GM18508 (cell line): ENCODE measurements around the gene ECD.

ENCODE experiments used
- ATAC-seq: cut with Tn5 transposase; IDR thresholded peaks from one replicate; pipeline ENCODE4 v1.9.1; 2021; ENCODE audit warnings: moderate number of reproducible peaks; ENCODE audit not compliant: insufficient read depth, unreplicated experiment

Gene ECD

DNA sequence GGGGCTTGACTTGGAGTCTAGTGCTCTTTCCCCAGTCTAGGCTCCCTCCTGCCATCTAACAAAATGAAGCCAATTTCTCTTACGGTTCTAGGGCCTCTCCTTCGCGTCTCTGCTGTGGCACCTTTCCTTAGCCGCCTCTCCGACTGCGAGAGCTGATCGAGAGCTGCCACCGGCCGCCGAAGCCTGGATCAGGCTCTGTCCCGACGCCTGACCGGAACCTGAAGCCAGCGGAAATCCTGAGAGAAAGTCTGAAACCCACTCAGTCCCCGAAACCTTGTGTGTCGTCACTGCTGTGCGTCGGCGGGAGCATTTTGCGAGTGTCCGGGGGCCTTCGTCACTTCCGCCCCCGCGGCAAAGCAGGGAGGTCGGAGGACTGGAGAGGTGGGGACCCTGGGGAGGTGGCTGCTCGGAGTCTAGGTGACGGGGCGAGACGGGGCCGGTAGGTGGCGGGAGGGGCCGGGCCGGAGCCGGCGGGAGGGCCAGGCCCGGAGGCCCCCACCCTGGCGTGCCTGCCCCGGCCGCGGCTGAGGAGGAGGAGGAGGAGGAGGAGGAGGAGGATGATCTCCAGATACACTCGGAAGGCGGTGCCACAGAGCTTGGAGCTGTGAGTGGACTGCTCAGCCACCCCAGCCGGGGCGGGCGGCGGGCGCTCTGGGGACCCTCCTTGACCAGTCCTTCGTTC is at the start of gene ECD, which contains the start of gene FAM149B1:
ECD (minus strand) TSS at position 226 of the 682 bp plus-strand sequence. CDS start 4,071 bp downstream, outside the sequence.
FAM149B1 (plus strand) TSS at position 337 of the 682 bp plus-strand sequence; CDS start at position 558, 221 bp downstream.
- peak; percentile 61 for ATAC-seq

DNA sequence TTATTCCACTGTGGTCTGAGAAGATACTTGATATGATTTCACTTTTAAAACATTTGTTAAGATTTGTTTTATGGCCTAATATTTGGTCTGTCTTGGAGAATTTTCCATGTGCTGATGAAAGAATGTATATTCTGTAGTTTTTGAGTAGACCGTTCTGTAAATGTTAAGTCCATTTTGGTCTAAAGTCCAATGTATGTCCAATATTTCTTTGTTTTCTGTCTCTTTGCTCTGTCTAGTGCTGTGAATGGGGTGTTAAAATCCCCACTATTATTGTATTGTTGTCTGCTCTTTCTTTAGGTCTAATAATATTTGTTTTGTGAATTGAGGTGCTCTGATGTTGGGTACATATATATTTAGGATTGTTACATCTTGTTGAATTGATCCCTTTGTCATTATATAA is 47.9 kb upstream of the ECD start:
- no peak for ATAC-seq

- ATAC-seq, result no peak
Observed at GRCh38 chr10:73211106-73211811, 43.5 kb upstream of the ECD start.

DNA sequence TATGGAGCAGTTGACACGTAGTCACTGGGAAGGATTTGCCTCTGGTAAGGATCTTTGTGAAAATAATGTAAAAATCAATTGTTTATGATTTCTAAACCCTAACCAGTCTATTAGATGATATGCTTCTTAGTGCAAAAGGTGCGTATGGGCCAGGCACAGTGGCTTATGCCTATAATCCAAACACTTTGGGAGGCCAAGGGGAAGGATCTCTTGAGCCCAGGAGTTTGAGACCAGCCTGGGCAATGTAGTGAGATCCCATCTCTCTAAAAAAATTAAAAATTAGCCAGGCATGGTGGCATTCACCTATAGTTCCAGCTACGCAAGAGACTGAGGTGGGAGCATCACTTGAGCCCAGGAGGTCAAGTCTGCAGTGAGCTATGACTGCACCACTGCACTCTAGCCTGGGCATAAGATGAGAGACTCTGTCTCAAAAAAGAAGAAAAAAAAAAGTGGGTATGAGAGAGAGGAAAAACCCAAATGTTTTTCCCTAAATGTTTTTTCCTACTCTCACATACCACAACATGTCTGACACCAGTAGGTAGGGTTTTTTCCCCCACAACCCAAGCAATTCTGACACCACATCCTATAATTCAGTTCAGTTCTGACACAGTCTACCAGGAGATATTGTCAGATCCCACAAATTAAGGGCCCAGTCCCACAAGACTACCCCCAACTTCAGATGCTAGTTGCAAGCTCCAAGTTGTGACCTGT is 42.7 kb upstream of the ECD start:
- ATAC-seq, result no peak

DNA sequence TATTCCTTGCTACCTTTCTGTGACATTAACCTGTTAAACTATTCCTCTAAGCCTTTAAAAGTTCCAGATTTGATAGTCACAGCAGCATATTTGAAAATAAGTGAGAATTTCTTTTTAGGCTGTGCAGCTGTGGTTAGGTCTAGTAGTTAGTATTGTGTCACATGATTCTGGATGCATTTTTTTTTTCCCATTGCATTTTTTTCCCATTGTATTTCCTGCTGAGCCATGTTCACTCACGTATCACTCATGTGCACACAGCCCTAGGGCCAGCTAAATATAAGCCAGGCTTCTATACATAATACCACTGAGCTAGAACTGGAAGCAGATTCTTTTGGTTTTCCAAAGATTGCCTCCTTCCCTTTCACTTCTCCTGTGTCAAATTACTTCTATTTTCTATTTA is 41.9 kb upstream of the ECD start:
- ATAC-seq, result no peak

GRCh38 chr10:73207883-73208282 is 40.1 kb upstream of the ECD start:
- ATAC-seq, result no peak

- no peak for ATAC-seq
Observed at GRCh38 chr10:73206385-73206784, 38.6 kb upstream of the ECD start.

- ATAC-seq, result no peak
Observed at GRCh38 chr10:73205890-73206289, 38.1 kb upstream of the ECD start.

GRCh38 chr10:73205081-73205480 is 37.3 kb upstream of the ECD start:
- no peak for ATAC-seq

DNA sequence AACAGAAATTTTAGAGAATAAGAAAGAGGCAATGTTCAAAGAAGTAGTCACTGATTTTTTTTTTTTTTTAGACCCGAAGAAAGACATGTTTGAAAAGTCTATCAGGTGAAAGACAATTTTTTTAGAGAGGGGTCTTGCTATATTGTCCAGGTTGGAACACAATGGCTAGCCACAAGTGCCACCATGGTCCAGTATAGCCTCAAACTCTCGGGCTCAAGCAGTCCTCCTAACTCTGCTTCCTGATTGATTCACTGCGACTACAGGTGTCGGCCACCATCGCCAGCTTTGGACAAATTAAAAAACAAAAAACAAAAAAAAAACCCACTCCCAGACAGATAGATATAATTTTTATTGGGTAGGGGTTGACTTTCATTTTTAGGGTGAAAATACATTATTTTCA is 22.4 kb upstream of the ECD start:
- ATAC-seq, result no peak

- ATAC-seq, result no peak
Observed at GRCh38 chr10:73186266-73186665, 18.5 kb upstream of the ECD start.

- ATAC-seq, result no peak
Observed at GRCh38 chr10:73183667-73184281, 16.0 kb upstream of the ECD start.

GRCh38 chr10:73182568-73182967 is 14.8 kb upstream of the ECD start:
- no peak for ATAC-seq

DNA sequence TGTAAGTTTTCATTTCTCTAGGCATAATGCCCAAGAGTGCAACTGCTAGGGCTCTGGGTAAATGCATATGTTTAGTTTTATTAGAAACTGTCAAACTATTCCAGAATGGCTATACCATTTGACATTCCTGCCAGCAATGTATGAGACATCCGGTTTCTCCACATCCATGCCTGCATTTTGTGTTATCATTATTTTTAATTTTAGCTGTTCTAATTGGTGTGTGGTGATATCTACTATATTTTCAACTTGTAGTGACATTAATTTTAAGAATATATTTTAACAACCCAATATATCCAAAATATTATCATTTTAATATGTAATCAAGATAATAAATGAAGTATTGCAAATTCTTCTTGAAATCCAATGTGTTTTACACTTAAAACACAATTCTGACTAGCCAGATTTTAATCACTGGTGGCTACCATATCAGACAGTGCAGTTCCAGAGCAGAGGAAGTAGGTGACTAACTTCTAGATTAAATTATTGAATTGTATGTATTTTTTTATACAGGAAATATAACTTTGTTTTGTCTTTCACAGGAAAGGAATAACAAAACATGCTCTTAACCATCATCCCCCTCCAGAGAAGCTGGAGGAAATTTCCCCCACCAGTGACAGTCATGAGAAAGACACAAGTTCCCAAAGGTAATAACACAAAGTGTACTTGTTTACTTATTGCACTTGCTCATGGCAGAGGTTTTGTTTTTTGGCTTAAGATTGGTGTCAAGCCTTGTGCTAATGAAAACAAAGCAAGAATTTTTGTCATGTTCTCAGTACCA is 6.5 kb upstream of the ECD start:
- ATAC-seq, result no peak

DNA sequence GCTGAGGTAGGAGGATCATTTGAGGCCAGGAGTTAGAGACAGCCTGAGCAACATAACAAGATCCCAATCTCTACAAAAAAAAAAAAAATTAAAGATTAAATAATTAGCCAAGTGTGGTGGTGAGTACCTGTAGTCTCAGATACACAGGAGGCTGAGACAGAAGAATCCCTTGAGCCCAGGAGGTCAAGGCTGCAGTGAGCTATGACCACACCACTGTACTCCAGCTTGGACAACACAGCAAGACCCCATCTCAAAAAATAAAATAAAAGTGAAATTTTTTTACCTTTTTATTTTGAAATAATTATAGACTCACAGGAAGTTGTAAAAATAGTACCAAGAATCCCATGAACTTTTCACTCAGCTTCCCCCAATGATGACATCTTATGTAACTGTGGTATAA is 5.1 kb upstream of the ECD start:
- ATAC-seq, result no peak

DNA sequence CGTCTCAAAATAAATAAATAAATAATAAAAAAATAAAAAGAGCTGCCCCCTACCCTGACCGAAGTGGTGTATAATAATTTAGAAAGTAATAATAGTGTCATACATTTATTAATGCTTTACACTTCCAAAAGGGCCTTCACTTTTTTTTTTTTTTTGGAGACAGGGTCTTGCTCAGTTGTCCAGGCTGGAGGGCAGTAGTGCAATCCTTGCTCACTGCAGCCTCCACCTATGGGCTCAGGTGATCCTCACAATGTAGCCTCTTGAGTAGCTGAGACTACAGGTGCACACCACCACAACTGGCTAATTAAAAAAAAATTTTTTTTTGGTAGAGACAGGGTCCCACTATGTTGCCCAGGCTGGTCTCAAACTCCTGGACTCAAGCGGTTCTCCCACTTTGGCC is 1.5 kb upstream of the ECD start:
- ATAC-seq, result no peak

- ATAC-seq, result no peak
Observed at GRCh38 chr10:73168465-73168803, 626 bp upstream of the ECD start.

GRCh38 chr10:73167458-73167782 is 388 bp downstream of the ECD start:
- ATAC-seq, result no peak

DNA sequence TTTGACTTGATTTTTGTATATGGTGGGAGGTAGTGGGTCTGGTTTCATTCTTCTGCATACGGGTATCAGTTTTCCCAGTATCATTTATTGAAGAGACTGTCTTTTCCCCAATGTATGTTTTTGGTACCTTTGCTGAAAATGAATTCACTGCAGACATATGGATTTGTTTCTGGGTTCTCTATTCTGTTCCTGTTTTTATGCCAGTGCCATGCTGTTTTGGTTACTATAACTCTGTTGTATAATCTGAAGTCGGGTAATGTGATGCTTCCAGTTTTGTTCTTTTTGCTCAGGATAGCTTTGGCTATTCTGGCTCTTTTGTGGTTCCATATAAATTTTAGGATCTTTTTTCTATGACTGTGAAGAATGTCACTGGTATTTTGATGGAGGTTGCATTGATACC is 836 bp downstream of the ECD start:
- no peak for ATAC-seq

DNA sequence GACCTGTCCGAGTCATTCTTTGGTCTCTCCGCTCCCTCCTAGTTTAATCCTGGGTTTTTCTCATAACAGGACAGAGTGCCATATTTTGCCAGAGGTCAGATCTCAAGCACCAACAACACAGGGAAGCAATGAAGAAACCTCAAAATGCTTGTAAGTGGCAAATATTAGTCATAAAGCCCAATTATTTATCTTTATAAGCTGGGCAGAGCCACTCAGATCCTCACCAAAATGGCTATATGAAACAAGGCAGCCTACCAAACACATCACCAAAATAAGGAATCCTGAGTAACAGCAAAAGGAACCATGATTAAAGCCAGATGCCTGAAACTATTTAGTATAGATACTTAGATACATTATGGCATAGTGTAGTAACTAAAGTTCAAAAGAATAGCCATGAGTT is 4.7 kb downstream of the ECD start:
- no peak for ATAC-seq
